Measurements from ENCODE around the gene OXNAD1.

OXNAD1 gene

DNA sequence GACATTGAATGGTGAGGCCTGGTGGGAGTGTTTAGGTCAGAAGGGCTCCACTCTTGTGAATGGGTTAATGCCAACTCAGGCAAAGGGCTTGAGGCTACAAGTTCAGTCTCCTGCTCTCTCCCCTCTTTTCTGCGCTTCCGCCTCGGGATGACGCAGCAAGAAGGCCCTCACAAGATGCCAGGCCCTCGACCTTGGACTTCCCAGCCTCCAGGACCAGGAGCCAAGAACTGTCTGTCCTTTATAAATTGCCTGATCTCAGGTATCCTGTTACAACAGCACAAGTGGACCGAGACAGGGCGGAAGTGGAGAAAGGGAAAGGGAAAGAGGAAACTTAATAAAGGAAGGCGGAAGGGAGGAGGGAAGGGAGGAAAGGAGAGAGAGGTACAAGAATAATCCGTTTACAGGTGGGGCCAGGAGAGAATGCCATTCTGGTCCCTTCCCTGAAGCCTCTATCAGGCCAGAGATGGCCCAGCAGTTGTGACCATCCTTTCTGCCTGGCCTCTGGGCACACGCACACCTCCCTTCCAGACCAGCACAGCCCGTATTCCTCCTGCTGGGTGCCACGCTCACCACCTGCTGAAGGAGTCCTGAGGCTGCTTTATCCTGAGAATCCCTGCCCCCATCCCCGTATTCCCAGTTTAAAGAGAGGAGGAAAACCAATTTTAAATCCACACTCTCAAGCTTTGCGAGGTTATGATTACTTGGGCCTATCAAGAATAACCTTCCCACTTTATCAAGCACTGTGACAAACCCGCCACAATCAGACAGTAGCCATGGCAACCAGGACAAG is 64.2 kb downstream of the OXNAD1 start:
- no peak for DNase-seq

DNA sequence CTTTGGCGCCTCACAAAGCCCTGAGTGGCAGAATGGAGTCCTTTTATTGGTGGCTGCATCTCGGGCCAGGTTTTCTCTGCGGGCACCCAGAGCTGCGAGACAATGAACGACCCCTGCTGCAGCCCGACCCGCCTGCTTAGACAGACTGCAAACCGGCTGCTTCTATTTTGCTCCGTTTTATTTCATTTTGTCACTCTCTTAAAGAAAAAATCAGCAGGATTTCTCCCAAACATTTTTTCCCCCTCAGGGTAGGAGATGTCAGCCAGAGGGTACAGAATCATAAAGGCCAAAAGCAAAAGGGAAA is 64.8 kb downstream of the OXNAD1 start:
- DNase-seq: no peak

DNA sequence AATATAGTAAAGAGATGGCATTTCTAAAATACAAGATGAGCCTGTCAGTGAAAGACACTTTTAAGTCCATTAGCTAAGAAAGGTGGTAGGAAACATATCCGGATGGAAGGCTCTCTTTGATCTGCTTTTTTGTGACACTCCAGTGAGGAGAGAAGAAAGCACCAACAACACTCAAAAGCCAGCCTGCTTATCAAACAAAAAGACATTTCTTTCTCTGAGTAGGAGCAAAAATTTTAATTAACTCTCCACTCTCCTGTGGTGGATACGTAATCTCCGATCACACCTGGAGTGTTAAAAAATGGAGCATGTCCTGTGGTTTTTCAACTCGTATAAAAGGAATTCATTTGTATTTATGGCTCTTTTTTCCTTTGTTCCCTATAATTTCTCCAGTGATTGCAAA is 65.3 kb downstream of the OXNAD1 start:
- DNase-seq: no peak

DNA sequence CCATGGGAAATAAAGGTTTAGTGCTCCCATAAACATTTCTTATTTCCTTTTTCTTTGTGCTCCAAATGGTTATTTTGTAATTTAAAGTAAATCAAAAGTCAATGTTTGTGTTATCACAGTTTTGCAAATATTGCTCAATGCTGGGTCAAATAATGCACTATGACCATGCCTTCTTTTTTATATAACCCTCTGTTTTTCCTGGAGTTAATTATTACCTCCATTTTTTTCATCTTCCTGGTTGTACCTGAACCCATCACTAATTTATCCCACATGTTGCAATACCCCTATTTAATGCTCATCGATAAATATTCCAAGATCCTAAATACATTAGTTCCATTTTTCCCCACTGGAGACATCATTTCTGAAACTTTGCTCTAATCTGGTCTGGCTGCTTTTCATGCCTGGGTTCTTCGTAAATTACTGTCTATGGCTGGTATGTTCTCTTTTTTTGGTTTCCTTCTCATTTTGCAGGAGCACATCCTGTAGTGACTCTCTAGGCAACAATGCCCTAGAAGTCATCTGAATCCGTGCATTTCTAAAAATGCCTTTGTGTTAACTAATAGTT is 66.4 kb downstream of the OXNAD1 start:
- DNase-seq: no peak

DNA sequence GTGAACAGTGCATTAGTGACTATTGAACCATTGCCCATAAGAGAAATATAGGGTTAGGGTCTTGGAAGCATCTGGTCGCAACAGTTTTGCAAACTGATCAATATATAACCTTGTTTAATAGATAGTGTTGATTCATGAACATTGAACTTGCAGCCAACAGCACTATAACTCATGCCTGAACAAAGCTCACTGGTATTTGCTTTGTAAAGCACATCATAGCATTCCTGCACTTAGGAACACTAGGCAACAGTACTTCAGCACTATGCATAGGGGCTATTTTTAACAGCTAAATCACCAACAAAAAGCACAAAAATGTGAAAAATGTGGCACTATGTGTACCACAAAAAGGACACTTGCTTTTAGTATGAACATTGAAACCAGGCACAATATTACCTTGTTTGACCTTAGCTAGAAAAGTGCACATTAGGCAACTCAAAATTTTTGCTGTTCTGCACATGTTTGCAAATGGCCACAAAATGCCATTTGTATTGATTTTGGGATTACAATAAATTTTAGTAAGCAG is 68.0 kb downstream of the OXNAD1 start:
- peak; percentile 85 for DNase-seq

DNA sequence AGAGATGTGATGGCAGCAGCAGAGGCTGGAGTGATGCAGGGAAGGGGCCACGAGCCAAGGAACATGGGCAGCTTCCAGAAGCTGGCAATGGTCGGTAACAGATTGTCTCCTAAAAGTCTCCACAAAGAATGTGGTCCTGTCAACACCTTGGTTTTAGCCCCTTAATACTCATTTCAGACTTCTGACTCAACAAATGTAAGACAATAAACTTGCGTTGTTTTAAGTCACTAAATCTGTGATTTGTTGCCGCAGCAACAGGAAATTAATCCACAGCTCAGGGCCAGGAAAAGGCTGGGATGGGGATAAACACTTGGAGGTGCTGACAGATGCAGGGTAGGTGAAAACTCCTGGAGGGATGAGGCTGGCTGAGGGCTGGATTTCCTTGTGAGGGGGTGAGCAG is 69.9 kb downstream of the OXNAD1 start:
- DNase-seq: peak; percentile 95

DNA sequence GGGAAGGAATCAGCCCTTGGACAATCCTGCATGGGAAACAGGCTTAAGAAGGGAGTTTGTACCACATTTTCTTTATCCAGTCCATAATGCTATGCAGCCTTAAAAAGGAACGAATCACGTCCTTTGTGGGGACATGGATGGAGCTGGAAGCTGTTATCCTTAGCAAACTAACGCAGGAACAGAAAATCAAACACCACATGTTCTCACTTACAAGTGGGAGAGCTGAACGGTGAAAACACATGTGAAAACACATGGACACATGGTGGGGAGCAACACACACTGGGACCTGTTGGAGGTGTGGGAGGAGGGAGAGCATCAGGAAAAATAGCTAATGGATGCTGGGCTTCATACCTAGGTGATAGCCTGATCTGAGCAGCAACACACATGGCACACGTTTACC is 70.3 kb downstream of the OXNAD1 start:
- no peak for DNase-seq

DNA sequence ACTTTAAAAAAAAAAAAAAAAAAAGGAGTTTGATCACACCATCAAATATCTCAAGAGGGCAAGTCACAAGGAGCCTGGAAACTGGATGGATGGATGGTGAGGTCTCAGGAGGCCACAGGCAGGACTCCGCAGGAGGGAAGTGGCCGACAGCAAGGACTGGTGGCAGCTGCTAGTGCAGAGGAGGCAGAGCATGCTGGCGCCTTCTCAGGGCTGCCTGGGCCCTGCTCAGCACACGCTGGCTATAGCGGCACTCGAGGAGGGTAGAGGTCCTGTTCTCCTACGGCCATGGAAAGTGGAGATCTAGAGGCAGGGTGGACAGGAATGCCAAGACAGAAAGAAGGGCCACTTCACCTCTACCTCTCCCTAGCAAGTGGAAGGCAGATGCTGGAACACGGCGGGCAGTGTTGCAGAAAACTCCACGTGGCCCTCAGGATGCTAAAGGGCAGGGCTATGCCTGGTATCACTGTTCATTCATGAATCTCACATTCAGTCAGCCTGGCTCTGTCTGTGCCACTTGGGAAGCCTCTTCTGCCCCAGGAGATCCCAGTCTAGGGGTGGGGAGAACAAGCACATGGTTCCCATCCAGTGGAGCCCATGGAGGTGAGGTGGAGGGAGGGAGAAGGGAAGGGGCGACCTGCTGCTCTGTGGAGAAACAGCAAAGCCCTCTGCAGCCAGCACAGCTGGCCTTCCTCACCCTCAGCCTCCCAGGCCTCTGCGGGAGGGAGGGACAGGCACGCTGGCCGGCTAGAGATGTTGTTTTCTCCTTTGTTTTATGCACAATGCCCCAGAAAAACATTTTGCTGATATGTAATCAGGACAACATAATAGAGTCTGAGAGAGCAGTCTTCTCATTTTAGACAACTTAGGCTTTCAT is 71.0 kb downstream of the OXNAD1 start:
- no peak for DNase-seq

DNA sequence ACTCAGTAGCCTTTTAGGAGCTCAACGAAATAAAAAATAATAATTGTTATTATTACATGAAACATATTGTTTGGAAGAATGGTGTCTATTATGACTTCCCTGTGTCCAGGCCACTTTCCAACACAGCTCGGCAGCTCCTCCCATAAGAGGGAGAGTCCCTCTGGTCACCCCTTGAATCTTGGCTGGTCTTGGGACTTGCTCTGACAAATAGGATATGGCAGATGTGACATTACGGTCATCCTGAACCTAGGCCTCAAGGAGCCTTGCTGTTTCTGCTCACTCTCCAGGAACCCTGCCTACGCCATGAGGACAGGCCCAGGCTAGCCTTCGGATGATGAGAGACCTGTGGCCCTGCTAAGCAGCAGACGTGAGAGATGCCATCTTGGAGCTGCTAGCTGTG is 71.8 kb downstream of the OXNAD1 start:
- DNase-seq: no peak

DNA sequence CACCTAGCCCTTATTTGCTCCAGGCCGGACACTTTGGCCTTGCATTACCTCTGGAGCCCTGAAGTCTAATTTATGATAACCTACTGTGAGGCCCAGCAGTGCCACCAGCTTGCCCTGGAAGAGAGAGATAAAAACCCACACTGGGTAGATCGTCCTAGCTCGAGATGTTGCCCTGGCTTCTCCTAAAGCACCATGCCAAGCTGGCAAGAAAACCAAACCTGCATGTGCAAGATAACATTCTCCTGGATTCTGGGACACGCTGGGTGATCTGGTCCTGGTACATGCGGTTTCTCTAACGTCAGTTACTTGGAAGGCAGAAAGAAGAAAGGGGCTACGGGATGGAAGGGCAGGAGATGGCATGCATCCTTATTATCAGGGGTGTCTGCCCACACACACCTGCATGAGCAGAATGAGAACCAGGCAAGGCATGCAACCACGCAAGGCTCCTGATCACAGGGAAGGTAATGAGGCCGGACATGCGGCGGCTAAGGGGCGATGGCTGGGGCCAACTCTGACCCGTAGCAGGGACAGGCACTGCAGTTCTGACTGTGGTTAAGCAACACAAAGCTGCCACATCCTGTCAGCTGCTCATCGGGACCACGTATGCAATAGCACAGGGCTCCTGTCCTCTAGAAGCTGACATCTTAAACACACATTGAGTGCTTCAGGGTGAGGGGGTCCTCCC is 73.0 kb downstream of the OXNAD1 start:
- no peak for DNase-seq

DNA sequence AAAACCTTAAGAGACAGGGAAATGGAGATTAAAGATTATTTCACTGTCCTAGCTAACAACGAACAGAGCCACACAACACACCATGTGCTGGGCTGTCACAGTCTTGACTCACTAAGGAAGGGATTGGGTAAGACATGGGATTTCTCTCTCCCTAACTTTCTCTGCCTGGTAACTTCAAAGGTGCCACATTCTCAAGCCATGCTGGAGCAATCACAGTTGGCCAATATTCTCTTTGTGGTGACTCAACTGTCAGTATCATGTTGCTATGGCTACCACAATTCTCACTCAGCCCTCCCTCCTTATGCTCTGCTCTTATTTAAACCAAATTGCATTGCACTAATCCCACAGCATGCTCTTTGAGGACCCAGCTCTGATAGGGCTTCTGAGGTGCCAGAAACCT is 74.0 kb downstream of the OXNAD1 start:
- DNase-seq: peak; percentile 95

DNA sequence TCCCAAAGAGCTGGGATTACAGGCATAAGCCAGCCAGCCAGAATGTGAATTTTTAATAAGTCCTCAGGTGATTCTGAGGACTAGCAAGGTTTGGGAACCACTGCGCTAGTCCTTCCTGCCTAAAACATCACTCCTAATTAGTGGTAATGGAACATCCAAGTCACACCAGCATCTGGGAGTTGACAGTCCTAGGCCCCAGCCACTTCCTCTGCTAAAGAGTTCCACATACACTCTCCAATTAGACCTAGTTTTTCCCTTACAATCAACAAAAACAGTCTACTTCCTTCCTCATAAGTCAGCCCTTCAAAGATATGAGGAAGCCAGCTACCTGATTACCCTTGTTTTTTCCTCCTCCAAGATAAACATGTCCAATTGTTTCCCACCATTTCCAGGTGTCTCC is 78.1 kb downstream of the OXNAD1 start:
- DNase-seq: no peak

DNA sequence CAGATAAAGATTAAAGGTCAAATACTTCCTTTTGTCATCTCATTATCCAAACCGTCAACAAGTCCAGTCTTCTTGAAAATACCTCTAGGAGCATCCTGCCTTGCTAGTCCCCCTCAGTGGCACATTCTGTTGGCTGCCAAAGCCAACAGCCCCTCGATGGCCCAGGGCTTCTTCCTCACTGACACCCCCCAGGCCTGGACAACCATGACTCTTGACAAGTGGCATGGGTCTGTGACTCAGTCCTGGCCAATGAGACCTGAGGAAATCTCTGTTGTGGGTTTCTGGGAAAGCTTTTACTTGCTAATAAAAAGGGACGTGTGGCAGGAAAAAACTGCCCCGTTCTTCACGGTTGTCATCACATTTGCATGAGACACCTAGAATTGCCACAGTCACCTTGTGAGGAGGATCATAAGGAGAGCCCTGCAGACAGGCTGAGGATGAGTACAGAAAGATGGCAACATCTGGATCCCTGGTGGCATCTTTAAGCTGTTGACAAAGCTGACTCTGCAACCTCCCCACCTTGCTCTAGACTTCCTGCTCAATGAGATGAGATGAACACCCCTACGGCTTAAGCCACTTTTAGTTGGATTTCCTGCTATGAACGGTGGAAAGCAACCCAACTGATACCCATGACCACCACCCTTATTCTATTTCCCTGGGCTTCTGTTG is 81.5 kb downstream of the OXNAD1 start:
- no peak for DNase-seq

DNA sequence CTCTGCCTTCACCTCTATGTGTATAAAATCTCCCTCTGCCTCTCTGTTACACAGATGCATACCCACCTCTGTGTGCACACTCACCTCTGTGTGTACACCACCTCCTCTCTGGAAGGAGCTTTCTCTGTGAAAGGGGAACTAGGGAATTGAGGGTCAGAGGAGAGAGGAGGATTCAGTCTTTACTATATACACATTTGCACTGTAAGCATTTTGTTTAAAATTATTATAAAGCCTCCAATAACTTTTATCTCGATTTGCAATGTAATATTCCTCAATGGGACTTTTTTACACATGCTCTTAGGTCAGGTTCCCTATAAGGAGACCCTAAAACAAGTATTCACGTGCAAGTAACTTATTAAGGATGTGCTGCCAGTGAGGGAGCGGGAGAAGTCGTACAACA is 82.5 kb downstream of the OXNAD1 start:
- no peak for DNase-seq

DNA sequence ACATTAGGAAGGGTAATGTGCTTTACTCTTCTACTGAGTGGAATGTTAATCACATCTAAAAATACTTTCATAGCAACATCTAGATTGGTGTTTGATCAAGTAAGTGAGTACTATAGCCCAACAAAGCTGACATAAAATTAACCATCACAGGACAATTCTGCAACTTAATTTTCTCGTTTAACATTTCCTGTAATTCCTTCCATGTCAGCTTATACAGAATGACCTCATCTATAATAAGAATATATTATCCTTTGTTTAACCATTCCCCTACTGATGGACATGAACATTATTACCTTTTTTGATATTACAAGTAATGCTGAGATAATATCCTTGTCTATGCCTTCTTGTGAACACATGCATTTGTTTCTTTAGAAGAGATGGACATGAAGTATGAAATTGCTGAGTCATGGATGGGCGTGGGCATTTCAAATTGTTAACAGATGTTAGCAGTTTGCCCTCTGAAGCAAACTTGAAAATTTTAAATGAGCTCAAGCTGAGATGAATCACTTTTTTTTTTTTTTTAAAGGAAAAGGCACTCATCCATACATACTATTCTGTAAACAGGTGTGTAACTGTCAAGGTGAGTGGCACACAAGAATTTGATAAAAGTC is 85.1 kb downstream of the OXNAD1 start:
- peak; percentile 79 for DNase-seq

DNA sequence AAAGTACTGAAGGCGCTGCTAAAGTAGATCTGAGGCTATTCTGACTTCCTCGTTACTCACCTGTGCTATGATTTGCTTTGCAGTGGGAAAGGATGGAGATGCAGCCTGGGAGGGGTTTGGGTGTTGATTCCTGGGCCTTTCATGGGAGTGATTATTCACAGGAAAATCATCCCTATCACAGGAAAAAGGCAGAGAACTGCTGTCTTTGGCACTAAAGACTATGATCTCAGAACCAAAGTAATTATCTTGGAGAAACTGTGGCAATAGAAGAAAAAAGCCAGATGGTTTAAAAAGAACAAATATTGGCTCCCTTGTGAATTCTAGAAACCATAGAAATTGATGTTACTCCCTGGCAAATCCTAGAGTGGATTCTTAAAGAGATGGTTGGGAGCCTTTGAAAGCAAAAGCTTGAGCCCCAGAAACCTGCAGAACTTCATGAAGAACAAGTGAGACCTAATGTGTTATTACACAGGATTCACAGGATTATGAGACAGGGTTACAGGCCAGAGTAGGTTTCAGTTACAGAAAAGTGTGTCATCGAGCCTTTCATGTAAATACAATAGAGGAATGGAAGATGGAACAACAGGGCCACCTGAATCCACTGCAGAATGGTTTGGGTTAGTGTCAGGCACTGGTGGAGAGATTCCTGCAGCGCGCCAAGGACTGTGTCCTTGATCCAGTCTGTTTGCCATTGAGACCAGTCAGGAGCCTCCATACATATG is 85.7 kb downstream of the OXNAD1 start:
- peak; percentile 65 for DNase-seq

DNA sequence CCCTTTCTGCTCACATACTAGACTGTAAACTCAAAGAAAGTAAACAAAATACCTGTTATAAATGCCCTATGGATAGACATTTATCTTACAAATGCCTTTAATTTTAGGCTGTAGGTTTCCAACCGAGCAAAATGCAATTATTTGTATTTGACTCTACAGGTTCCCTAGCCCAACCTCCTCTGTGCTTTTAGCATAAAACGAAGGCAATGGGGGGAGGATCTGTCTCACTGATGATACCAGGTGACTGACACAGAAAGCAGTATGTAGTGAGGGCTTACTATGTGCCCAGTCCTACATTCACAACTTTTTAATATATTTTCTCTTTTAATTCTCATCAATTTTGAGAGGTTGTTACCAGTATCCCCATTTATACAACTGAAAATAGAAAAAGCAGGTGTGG is 87.4 kb downstream of the OXNAD1 start:
- no peak for DNase-seq

DNA sequence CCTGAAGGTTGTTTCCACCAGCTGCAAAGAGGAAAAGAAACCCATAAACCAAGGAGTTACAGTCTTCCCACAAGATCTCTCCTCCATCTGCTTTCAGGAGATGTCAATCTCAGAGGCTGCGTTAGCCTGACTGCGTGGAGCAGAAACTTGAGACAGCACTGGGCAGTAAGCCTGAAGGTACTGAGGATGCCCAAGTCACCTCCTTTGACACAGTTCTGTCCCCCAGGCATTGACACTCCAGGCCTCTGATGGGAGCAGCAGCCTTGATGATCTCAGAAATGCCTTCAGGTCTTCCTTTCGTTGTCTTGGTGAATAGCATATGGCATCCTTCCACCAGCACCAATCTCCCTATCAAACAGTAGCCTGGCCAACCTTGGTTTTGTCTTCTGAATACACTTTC is 89.3 kb downstream of the OXNAD1 start:
- no peak for DNase-seq
